ENCODE data around the gene PRXL2B. TPM values are rescaled to one million over a fixed set of nuclear protein-coding genes. Genes with fewer than 3 reads are reported as not detected.

The PRXL2B gene
- total and polyA plus RNA-seq, 10 of the 15 experiments (the other 5 are each of a cell fraction or from before 2014, with no cell fraction given) = 0.44 to 5.6 (median 4.0) TPM

DNA sequence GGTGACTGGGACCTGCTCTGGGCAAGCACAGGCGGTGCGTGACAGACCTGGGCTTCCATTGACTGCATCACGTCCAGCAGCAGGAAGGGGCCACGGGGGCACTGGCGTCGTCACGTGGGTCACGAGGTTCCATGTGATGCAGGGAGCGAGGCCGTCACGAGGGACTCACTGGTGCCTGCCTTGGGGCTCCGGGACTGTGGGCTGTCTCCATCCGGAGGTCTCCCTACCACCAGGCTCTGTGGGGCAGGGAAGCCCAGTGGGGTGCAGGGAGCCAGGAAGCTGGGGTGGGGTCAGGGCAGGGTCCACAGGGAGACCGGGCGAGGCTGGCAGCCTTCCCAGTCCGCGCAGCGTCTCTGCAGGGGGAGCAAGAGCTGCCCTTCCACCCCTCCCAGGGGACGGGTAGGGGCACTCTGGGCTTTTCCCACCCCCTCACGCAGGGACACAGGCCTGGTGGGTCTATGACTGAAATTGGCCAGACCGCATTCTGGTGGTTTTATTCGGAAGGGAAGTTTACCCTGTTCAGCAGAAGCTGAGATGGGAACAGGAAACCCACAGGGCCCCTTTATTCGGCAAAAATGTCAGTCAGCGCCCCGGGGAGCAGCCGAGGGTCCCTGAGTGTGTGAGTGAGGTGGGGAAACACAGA lies 30.8 kb upstream of the PRXL2B start (continued):
- TF ChIP-seq RAD51 (IDR thresholded peaks at IDR 0.05) (peak; percentile 98), EP300 (IDR thresholded peaks at IDR 0.05; ENCODE audit: borderline replicate concordance in 1 of 2, control insufficient read depth in 1 of 2, low read depth in 2 of 2, low read length in 2 of 2) (peak; percentile 64 to 72; a peak in 3 of 4 replicates), JUNB (IDR thresholded peaks at IDR 0.05) (no peak), IKZF1 (conservative IDR thresholded peaks at IDR 0.05) (peak; percentile 91), LARP7 (IDR thresholded peaks at IDR 0.05) (no peak), ZNF24 (IDR thresholded peaks at IDR 0.05) (no peak), BMI1 (IDR thresholded peaks at IDR 0.05; ENCODE audit: borderline replicate concordance) (no peak), NR2C1 (IDR thresholded peaks at IDR 0.05) (no peak), NFYA (IDR thresholded peaks at IDR 0.05; ENCODE audit: borderline replicate concordance, low read depth, low read length) (no peak), SMAD1 (IDR thresholded peaks at IDR 0.05; ENCODE audit: low read depth, partially characterized antibody) (peak; percentile 62), HDAC2 (IDR thresholded peaks at IDR 0.05) (no peak), KAT2A (conservative IDR thresholded peaks at IDR 0.05; ENCODE audit: control insufficient read depth, low read depth, low read length) (no peak), JUND (IDR thresholded peaks at IDR 0.05; ENCODE audit: low read depth, low read length) (no peak)
- TF ChIP-seq, protein P1, sequence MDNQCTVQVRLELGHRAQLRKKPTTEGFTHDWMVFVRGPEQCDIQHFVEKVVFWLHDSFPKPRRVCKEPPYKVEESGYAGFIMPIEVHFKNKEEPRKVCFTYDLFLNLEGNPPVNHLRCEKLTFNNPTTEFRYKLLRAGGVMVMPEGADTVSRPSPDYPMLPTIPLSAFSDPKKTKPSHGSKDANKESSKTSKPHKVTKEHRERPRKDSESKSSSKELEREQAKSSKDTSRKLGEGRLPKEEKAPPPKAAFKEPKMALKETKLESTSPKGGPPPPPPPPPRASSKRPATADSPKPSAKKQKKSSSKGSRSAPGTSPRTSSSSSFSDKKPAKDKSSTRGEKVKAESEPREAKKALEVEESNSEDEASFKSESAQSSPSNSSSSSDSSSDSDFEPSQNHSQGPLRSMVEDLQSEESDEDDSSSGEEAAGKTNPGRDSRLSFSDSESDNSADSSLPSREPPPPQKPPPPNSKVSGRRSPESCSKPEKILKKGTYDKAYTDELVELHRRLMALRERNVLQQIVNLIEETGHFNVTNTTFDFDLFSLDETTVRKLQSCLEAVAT (IDR thresholded peaks at IDR 0.05) = peak; percentile 60
- TF ChIP-seq, protein P2, sequence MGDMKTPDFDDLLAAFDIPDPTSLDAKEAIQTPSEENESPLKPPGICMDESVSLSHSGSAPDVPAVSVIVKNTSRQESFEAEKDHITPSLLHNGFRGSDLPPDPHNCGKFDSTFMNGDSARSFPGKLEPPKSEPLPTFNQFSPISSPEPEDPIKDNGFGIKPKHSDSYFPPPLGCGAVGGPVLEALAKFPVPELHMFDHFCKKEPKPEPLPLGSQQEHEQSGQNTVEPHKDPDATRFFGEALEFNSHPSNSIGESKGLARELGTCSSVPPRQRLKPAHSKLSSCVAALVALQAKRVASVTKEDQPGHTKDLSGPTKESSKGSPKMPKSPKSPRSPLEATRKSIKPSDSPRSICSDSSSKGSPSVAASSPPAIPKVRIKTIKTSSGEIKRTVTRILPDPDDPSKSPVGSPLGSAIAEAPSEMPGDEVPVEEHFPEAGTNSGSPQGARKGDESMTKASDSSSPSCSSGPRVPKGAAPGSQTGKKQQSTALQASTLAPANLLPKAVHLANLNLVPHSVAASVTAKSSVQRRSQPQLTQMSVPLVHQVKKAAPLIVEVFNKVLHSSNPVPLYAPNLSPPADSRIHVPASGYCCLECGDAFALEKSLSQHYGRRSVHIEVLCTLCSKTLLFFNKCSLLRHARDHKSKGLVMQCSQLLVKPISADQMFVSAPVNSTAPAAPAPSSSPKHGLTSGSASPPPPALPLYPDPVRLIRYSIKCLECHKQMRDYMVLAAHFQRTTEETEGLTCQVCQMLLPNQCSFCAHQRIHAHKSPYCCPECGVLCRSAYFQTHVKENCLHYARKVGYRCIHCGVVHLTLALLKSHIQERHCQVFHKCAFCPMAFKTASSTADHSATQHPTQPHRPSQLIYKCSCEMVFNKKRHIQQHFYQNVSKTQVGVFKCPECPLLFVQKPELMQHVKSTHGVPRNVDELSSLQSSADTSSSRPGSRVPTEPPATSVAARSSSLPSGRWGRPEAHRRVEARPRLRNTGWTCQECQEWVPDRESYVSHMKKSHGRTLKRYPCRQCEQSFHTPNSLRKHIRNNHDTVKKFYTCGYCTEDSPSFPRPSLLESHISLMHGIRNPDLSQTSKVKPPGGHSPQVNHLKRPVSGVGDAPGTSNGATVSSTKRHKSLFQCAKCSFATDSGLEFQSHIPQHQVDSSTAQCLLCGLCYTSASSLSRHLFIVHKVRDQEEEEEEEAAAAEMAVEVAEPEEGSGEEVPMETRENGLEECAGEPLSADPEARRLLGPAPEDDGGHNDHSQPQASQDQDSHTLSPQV (IDR thresholded peaks at IDR 0.05) = no peak
- TF ChIP-seq, protein P3, sequence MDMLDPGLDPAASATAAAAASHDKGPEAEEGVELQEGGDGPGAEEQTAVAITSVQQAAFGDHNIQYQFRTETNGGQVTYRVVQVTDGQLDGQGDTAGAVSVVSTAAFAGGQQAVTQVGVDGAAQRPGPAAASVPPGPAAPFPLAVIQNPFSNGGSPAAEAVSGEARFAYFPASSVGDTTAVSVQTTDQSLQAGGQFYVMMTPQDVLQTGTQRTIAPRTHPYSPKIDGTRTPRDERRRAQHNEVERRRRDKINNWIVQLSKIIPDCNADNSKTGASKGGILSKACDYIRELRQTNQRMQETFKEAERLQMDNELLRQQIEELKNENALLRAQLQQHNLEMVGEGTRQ (IDR thresholded peaks at IDR 0.05; ENCODE audit: borderline replicate concordance, low read depth, low read length) = peak; percentile 93
- TF ChIP-seq, protein P4, sequence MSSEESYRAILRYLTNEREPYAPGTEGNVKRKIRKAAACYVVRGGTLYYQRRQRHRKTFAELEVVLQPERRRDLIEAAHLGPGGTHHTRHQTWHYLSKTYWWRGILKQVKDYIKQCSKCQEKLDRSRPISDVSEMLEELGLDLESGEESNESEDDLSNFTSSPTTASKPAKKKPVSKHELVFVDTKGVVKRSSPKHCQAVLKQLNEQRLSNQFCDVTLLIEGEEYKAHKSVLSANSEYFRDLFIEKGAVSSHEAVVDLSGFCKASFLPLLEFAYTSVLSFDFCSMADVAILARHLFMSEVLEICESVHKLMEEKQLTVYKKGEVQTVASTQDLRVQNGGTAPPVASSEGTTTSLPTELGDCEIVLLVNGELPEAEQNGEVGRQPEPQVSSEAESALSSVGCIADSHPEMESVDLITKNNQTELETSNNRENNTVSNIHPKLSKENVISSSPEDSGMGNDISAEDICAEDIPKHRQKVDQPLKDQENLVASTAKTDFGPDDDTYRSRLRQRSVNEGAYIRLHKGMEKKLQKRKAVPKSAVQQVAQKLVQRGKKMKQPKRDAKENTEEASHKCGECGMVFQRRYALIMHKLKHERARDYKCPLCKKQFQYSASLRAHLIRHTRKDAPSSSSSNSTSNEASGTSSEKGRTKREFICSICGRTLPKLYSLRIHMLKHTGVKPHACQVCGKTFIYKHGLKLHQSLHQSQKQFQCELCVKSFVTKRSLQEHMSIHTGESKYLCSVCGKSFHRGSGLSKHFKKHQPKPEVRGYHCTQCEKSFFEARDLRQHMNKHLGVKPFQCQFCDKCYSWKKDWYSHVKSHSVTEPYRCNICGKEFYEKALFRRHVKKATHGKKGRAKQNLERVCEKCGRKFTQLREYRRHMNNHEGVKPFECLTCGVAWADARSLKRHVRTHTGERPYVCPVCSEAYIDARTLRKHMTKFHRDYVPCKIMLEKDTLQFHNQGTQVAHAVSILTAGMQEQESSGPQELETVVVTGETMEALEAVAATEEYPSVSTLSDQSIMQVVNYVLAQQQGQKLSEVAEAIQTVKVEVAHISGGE (CRISPR knock-in tag; IDR thresholded peaks at IDR 0.05) = no peak

Data from GM12878 (cell line).